GM18519 (cell line): ENCODE results near the gene LRRC23.
"Not testable (repeated sequence)": the region's sequence is repeated elsewhere in the genome, so short reads cannot be mapped to it uniquely, and the experiment has no call there.

Experiments used
- ATAC-seq: cut with Tn5 transposase; IDR thresholded peaks from one replicate; pipeline ENCODE4 v1.9.1; 2021; ENCODE audit warnings: mild to moderate bottlenecking, moderate library complexity; ENCODE audit not compliant: unreplicated experiment, low FRiP score

Gene LRRC23

DNA sequence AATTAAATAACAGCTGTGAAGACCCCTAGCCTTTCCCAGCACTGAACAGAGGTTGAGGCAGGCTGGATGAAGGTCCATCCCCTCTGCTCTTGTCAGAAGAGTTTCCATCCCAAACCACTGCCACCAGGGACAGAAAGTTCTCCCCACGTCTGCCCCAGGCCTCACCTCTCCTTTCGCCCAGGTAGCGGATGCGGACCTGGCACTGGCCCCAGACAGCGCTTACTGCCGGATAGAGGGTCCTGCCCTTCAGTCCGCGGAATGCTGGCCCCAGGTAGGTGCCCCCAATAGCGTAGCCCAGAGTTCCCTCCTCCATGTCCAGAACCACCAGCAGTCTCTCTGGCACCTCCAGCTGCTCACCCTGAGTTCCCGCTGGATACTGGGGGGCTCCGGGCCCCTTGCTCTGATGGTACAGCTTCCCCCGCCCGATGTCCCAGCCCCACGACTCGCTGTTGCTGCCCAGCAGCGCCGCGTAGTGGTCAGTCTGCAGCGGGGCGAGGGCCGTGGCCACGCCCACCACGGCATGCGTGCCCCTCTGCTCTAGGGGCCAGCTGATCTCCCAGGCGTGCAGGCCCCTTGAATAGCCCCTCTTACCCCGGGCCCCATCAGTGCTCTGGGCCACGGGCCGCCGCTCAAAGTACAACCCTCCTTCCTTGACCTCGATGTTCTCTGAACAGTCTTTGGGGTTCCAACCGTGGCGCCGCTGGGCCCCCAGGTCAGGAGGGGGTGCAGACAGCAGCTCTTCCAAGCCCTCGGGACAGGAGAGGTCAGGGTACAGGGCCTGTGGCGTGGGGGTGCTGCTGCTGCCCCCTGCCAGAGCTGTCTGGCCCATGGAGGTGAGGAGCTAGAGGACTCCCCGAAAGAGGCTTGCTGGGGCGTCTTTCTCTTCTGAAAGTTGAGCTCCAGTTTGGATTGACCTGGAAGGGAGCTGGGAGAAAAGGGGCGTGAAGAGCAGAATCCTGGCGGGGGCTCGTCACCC lies 32.3 kb upstream of the LRRC23 start:
- ATAC-seq: no peak

DNA sequence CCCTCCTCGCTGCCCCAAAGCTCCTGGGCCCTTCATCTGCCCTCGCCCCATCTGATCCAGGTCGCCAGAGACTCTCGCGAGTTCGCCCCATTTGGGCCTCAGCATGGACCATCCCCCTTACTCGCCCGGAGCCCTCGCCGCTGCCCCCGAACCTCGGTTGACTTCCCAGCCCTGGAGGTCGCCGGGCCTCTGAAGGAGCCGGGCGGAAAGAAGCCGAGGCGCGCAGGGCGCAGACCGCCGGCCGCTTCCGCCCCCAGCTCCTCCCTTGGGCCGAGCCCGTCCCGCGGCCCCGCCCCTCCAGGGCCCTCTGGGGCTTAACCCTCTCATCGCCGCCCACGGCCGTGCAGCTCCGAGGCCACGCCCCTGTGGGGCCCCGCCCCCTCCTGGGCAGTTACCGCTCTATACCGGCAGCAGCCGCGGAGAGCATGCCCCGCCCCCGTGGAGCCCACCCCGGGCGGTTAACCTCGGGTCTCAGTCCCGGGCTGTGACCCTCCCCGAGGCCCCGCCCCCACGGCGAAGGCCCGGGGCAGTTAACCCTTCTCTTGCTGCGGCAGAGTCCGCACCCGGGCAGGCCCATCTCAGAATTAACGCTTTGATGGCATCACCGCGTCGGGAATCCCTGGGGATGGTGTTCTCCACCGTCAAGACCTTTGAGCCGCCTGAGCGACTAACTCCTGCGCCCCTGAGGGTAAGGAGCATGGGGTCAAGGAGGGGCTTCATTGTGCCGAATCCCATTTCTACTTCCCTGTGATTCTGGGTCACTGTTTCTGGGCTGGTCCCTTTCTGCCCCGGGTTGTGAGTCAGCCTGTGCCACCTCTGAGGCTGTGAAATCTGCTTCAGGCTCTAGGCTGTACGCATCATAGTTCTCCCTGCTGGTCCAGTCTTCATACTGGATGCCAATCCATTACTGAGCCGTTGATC lies 31.3 kb upstream of the LRRC23 start, which contains the start of gene SPSB2:
TSS of gene SPSB2 (minus strand) at position 210 of the 921 bp plus-strand sequence. CDS start 402 bp downstream, outside the sequence.
- peak; percentile 62 for ATAC-seq

DNA sequence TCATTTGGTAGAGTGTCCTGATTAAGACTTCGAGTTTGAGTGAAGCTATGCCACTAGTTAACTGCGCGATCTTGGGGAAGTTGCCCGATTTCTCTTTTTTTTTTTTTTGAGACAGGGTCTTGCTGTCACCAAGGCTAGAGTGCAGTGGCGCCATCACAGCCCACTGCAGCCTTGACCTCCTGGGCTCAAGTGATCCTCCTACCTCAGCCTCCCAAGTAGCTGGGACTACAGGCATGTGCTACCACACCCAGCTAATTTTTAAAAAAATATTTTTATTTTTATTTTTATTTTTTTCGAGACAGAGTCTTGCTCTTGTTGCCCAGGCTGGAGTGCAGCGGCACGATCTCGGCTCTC lies 30.6 kb upstream of the LRRC23 start:
- not testable (repeated sequence) for ATAC-seq

DNA sequence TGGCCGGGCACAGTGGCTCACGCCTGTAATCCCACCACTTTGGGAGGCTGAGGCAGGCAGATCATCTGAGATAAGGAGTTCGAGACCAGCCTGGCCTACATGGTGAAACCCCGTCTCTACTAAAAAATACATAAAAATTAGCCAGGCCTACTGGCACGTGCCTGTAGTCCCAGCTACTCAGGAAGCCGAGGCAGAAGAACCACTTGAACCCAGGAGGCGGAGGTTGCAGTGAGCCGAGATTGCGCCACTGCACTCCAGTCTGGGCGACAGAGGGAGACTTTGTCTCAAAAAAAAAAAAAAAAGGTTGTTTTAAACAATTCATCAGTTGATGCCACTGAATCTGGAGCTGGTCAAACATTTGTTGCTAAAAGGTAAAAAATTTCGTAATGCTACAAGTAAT lies 24.8 kb upstream of the LRRC23 start:
- ATAC-seq: not testable (repeated sequence)

- ATAC-seq: no peak
Observed at GRCh38 chr12:6883252-6883651, 21.4 kb upstream of the LRRC23 start.

DNA sequence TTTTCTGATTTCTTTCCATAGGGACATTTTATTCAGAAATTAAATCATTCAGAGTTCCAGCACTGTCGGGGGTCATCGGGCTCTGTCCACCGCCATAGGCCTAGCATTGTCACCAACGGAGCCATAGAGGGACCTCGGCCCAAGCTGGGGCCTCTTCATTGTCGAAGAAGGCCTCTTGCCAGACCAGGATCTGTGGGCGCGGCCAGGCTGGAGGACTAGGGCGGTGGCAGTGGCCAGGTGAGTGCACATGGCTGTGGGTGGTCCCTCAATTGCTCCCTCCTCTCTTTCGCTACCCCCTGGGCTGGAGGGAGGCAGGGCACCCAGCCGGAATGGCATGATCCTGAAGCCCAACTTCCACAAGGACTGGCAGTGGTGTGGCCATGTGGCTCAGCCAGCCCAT lies 20.9 kb upstream of the LRRC23 start:
- no peak for ATAC-seq

DNA sequence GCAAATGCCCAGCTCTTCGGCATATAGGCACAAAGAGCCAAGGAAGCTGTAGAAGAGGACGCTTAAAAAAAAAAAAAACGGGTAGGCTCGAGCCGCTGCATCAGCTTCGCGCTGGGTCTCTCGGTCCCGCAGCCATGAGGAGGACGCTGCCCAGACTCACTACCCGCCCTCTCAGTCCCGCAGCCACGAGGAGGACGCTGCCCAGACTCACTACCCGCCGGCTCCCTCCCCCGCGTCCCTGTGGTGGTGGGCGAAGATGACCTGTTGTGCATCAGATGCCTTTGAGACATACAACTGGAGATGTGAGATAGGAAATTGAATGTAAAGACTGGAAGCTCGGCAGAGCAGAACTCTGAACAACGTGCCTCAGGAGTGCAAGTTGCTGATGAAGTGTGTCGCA lies 20.1 kb upstream of the LRRC23 start:
- ATAC-seq: no peak

DNA sequence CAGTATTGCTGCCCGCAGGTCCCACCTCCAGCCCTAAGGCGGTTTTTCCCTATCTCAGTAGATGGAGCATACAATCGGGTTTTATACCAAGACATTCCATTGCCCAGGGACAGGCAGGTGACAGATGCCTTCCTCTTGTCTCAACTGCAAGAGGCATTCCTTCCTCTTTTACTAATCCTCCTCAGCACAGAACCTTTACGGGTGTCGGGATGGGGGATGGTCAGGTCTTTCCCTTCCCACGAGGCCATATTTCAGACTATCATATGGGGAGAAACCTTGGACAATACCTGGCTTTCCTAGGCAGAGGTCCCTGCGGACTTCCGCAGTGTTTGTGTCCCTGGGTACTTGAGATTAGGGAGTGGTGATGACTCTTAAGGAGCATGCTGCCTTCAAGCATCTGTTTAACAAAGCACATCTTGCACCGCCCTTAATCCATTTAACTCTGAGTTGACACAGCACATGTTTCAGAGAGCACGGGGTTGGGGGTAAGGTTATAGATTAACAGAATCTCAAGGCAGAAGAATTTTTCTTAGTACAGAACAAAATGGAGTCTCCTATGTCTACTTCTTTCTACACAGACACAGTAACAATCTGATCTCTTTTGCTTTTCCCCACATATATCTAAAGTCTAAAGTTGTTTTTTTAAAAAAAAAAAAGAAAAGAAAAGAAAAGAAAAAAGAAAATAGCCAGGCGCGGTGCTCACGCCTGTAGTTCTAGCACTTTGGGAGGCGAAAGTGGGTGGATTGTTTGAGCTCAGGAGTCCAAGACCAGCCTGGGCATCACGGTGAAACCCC lies 18.2 kb upstream of the LRRC23 start:
- not testable (repeated sequence) for ATAC-seq

DNA sequence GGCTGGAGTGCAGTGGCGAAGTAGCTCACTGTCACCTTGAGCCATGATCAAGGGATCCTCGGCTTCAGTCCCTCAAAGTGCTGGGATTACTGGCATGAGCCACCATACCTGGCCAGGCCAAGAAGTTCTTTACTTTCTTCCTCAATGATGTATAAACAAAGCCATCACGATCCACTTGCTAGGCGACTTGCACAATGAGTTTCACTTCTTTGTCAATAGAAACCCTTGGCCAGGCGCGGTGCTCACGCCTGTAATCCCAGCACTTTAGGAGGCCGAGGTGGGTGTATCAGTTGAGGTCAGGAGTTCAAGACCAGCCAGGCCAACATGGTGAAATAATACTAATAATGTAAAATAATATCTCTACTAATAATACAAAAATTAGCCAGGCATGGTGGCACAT lies 17.2 kb upstream of the LRRC23 start:
- no peak for ATAC-seq

- no peak for ATAC-seq
Observed at GRCh38 chr12:6888360-6888759, 16.3 kb upstream of the LRRC23 start.

GRCh38 chr12:6888794-6889193 lies 15.8 kb upstream of the LRRC23 start:
- ATAC-seq: not testable (repeated sequence)

- ATAC-seq: not testable (repeated sequence)
Observed at GRCh38 chr12:6889775-6890573, 14.6 kb upstream of the LRRC23 start.

GRCh38 chr12:6890789-6891645 lies 13.6 kb upstream of the LRRC23 start:
- ATAC-seq: peak; percentile 88

DNA sequence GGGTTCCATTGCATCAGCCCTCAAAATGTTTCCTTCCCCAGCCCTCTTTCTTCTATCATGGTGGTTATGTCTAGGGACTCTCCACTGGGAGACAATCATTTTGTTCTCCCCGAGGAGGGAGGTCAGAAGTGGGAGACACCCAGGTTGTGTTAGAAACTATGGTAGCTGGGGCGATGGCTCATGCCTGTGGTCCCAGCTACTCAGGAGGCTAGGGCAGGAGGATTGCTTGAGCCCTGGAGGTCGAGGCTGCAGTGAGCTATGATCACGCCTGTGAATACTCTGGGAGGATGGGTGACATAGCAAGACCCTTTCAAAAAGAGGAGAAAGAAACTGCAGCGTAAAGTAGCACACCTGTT lies 13.0 kb upstream of the LRRC23 start:
- ATAC-seq: no peak

- ATAC-seq: not testable (repeated sequence)
Observed at GRCh38 chr12:6892683-6893082, 11.9 kb upstream of the LRRC23 start.

GRCh38 chr12:6894321-6894720 lies 10.3 kb upstream of the LRRC23 start:
- no peak for ATAC-seq

GRCh38 chr12:6896846-6897435 lies 7.7 kb upstream of the LRRC23 start:
- ATAC-seq: no peak

- ATAC-seq: no peak
Observed at GRCh38 chr12:6899427-6899826, 5.2 kb upstream of the LRRC23 start.
